Mesothelial cell of epicardium (in vitro differentiated cells): ENCODE measurements around the gene RBM12. TPM values are rescaled to one million over a fixed set of nuclear protein-coding genes. Genes with fewer than 3 reads are reported as not detected.
A peak's percentile ranks its signal among the peaks of the same experiment; 100 is the strongest.
"Not testable (repeated sequence)": the region's sequence is repeated elsewhere in the genome, so short reads cannot be mapped to it uniquely, and the experiment has no call there.

ENCODE experiments used
- DNase-seq, 2 experiments: peaks; one replicate each; pipeline ENCODE4 v3.0.0; 2021; ENCODE audit warnings: low spot score in 2 of 2; ENCODE audit not compliant: unreplicated experiment in 2 of 2
- H3K27ac Mint-ChIP-seq: 2 replicates; pipeline ENCODE4 v1.8.0; 2021; ENCODE audit warnings: mixed read lengths
- H3K27me3 Mint-ChIP-seq: 2 replicates; pipeline ENCODE4 v1.8.0; 2021; ENCODE audit warnings: low read depth, mixed read lengths
- H3K36me3 Mint-ChIP-seq: 2 replicates; pipeline ENCODE4 v1.8.0; 2021; ENCODE audit warnings: mixed read lengths
- H3K4me1 Mint-ChIP-seq: 2 replicates; pipeline ENCODE4 v1.8.0; 2021; ENCODE audit warnings: mixed read lengths
- H3K4me3 Mint-ChIP-seq: 2 replicates; pipeline ENCODE4 v1.8.0; 2021; ENCODE audit warnings: mild to moderate bottlenecking, moderate library complexity, mixed read lengths
- H3K9me3 Mint-ChIP-seq: 2 replicates; pipeline ENCODE4 v1.8.0; 2021; ENCODE audit warnings: mixed read lengths
- CTCF ChIP-seq: fragments of 200-600 bp; sonication (generic); IDR thresholded peaks from one replicate; pipeline ENCODE4 v1.5.0; 2021; ENCODE audit warnings: antibody characterized with exemption; ENCODE audit not compliant: unreplicated experiment
- total RNA-seq: library from RNA; stranded (reverse); gene quantifications from 3 replicates; pipeline ENCODE4 v1.2.1, GENCODE V29; 2021

RBM12 gene
- total RNA-seq: 154 to 158 TPM (median 156 TPM) in 3 replicates

- peak within 1 kb of the TSS; percentile 95 for H3K4me3 Mint-ChIP-seq
- TF ChIP-seq CTCF: no peak
- peak; percentile 86 to 95 for DNase-seq
- peak within 1 kb of the TSS; percentile 100 for H3K27ac Mint-ChIP-seq
- no peaks in the 10 kb centered on the region for H3K27me3 Mint-ChIP-seq
- peaks cover 4% of the 10 kb centered on the region for H3K36me3 Mint-ChIP-seq
- no peaks in the 10 kb centered on the region for H3K9me3 Mint-ChIP-seq
- peaks cover 46% of the 10 kb centered on the region for H3K4me1 Mint-ChIP-seq
Observed at GRCh38 chr20:35664466-35665206, at the start of gene RBM12, which contains the start of gene CPNE1. Gene RBM12 (minus strand): TSS chr20:35664900. CDS start chr20:35655322, 9,578 bp downstream. Gene CPNE1 (minus strand): TSS chr20:35664900. CDS start chr20:35632923, 31,977 bp downstream.

GRCh38 chr20:35714127-35714526, 49.4 kb upstream of the RBM12 start:
- Mint-ChIP-seq H3K36me3 (peaks cover 44% of the 10 kb centered on the region), H3K27me3 (no peaks in the 10 kb centered on the region), H3K4me1 (peaks cover under 1% of the 10 kb centered on the region), H3K9me3 (no peaks in the 10 kb centered on the region), H3K27ac (no peak overlapping the region), H3K4me3 (no peak overlapping the region)
- DNase-seq: no peak
- no peak for TF ChIP-seq CTCF

GRCh38 chr20:35713120-35713519, 48.4 kb upstream of the RBM12 start:
- H3K4me3 Mint-ChIP-seq, H3K4me1 Mint-ChIP-seq, H3K9me3 Mint-ChIP-seq, H3K27me3 Mint-ChIP-seq, H3K27ac Mint-ChIP-seq, DNase-seq: not testable (repeated sequence)
- peaks cover 43% of the 10 kb centered on the region for H3K36me3 Mint-ChIP-seq

GRCh38 chr20:35711588-35712209, 47.0 kb upstream of the RBM12 start:
- TF ChIP-seq CTCF: no peak
- peaks cover 40% of the 10 kb centered on the region for H3K36me3 Mint-ChIP-seq
- no peak for DNase-seq
- no peak overlapping the region for H3K4me3 Mint-ChIP-seq
- no peaks in the 10 kb centered on the region for H3K9me3 Mint-ChIP-seq
- no peaks in the 10 kb centered on the region for H3K27me3 Mint-ChIP-seq
- H3K27ac Mint-ChIP-seq: peak overlapping the region; percentile 53
- peaks cover 2% of the 10 kb centered on the region for H3K4me1 Mint-ChIP-seq

- DNase-seq: no peak
- H3K36me3 Mint-ChIP-seq: peaks cover 39% of the 10 kb centered on the region
- no peak for TF ChIP-seq CTCF
Observed at GRCh38 chr20:35710884-35711587, 46.3 kb upstream of the RBM12 start.

GRCh38 chr20:35710039-35710438, 45.3 kb upstream of the RBM12 start:
- DNase-seq: no peak
- Mint-ChIP-seq H3K36me3 (peaks cover 34% of the 10 kb centered on the region), H3K4me3 (no peak overlapping the region), H3K9me3 (no peaks in the 10 kb centered on the region), H3K4me1 (peaks cover 2% of the 10 kb centered on the region), H3K27me3 (no peaks in the 10 kb centered on the region), H3K27ac (no peak overlapping the region)
- no peak for TF ChIP-seq CTCF

More at GRCh38 chr20:35710884-35711587, 46.3 kb upstream of the RBM12 start:
- Mint-ChIP-seq H3K4me1 (peaks cover 2% of the 10 kb centered on the region), H3K4me3 (no peak overlapping the region), H3K27ac (peak overlapping the region; percentile 53), H3K9me3 (no peaks in the 10 kb centered on the region), H3K27me3 (no peaks in the 10 kb centered on the region)
